Thymus (tissue), 14 donors: Measurements from ENCODE around the gene HTR7. TPM values are rescaled to one million over a fixed set of nuclear protein-coding genes. Genes with fewer than 3 reads are reported as not detected.
"Not testable (repeated sequence)": the region's sequence is repeated elsewhere in the genome, so short reads cannot be mapped to it uniquely, and the experiment has no call there.

Experiments used
- DNase-seq, 9 donors: peaks; one replicate each; pipeline ENCODE4 v3.0.0-alpha.2; 2013; ENCODE audit warnings: low spot score in 9 of 9, low read depth in 6 of 9, missing footprints in 1 of 9
- H3K27ac ChIP-seq, 2 donors: one replicate each; pipeline ENCODE4 v1.5.1; 2013; ENCODE audit warnings: control low read depth in 1 of 2, low read depth in 1 of 2, low read length in 1 of 2, mild to moderate bottlenecking in 1 of 2, moderate library complexity in 1 of 2
- H3K27me3 ChIP-seq, 2 donors: one replicate each; pipeline ENCODE4 v1.5.1; 2013; ENCODE audit warnings: low read length in 1 of 2; ENCODE audit not compliant: control insufficient read depth in 2 of 2, insufficient read depth in 1 of 2
- H3K36me3 ChIP-seq, 2 donors: one replicate each; pipeline ENCODE4 v1.5.1; 2013; ENCODE audit warnings: low read length in 1 of 2, mild to moderate bottlenecking in 1 of 2, moderate library complexity in 1 of 2; ENCODE audit not compliant: control insufficient read depth in 2 of 2, insufficient read depth in 2 of 2
- H3K4me1 ChIP-seq, 2 donors: one replicate each; pipeline ENCODE4 v1.5.1; 2013; ENCODE audit warnings: low read length in 2 of 2; ENCODE audit not compliant: control insufficient read depth in 2 of 2, insufficient read depth in 2 of 2
- H3K4me3 ChIP-seq, 2 donors: one replicate each; pipeline ENCODE4 v1.5.1; 2013; ENCODE audit warnings: low read length in 2 of 2, control low read depth in 1 of 2, mild to moderate bottlenecking in 1 of 2
- H3K9me3 ChIP-seq, 2 donors: one replicate each; pipeline ENCODE4 v1.5.1; 2013; ENCODE audit warnings: low read length in 1 of 2, mild to moderate bottlenecking in 1 of 2; ENCODE audit not compliant: control insufficient read depth in 2 of 2, insufficient read depth in 1 of 2
- WGBS: extraction: QIAGEN DNeasy Blood & Tissue Kit; methylation state at CpG from one replicate; pipeline ENCODE4 v1.1.7; 2013; 5-methylcytosine and 5-hydroxymethylcytosine counted together
- long read RNA-seq, 10 donors: transcript quantifications; one replicate each; lab custom pipeline, GENCODE V29; 2026
- polyA plus RNA-seq: library from polyadenylated mRNA; stranded (reverse); fragments of 200-250 nt; gene quantifications from one replicate; pipeline ENCODE4 v1.2.3, GENCODE V29; 2013
- total RNA-seq: library from RNA; stranded (reverse); fragments of 120-200 nt; gene quantifications from one replicate; pipeline ENCODE4 v1.2.4, GENCODE V29; 2013
- donor health status: healthy.

The HTR7 gene
- total RNA-seq (0.14 TPM), polyA plus RNA-seq (0.09 TPM)
- long read RNA-seq, donor 1 = 0 reads
- long read RNA-seq, donor 2 = 0 reads
- long read RNA-seq, donor 3 = 0 reads
- long read RNA-seq, donor 4, partial matches to known transcripts = 0 of 1 reads
- long read RNA-seq, donor 4, other reads (novel, unspliced or antisense) = 0 of 1 reads
- long read RNA-seq, donor 5 = 0 reads
- long read RNA-seq, donor 6 = 0 reads
- long read RNA-seq, donor 7 = 0 reads
- long read RNA-seq, donor 8 = 0 reads
- long read RNA-seq, donor 9 = 0 reads
- long read RNA-seq, donor 10 = 0 reads

GRCh38 chr10:90857635-90858460 is at the start of gene HTR7:
TSS of gene HTR7 (minus strand) at chr10:90858039. CDS start at chr10:90857671, 368 bp downstream.
- under 1% methylated on average over 104 of the region's 104 CpGs for WGBS
- H3K27ac ChIP-seq = peak within 1 kb of the TSS in 1 of 2 donors; percentile 5
- peak in 6 of 9 donors; percentile 38 to 77 (median 53) for DNase-seq
- H3K36me3 ChIP-seq = no peaks in the 10 kb centered on the region
- peak within 1 kb of the TSS; percentile 44 to 72 for H3K4me3 ChIP-seq
- peaks cover 34 to 79% of the 10 kb centered on the region in 2 donors for H3K27me3 ChIP-seq
- H3K9me3 ChIP-seq = no peaks in the 10 kb centered on the region
- peaks cover 9 to 11% of the 10 kb centered on the region in 2 donors for H3K4me1 ChIP-seq

DNA sequence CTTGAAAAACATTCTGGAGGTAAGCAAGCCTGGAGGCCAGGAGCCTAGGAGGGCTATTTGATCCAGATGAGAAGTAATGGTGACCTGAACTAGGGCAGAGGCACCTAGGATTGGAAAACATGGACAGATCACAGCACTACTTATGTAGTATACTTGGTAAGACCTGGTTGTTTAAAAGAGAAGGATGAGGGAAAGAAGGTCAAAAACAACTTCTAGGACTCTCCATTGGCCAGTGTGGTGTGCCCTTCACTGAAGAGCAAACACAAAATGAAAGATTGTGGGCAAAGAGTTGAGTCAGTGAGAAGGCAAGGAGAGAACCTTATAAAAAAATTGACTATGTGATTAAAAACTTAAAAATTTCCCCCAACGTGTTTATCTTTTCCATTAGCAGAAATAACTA is 48.8 kb upstream of the HTR7 start:
- 96% methylated on average over 1 of the region's 1 CpG for WGBS

GRCh38 chr10:90905925-90906324 is 48.1 kb upstream of the HTR7 start:
- H3K27ac ChIP-seq = no peak overlapping the region
- H3K4me1 ChIP-seq = no peaks in the 10 kb centered on the region
- no peak overlapping the region for H3K4me3 ChIP-seq
- no peak for DNase-seq
- 98% methylated on average over 1 of the region's 1 CpG for WGBS
- no peaks in the 10 kb centered on the region for H3K27me3 ChIP-seq
- no peaks in the 10 kb centered on the region for H3K9me3 ChIP-seq
- H3K36me3 ChIP-seq = peaks cover 15 to 20% of the 10 kb centered on the region in 2 donors

More for the DNA sequence above, 48.8 kb upstream of the HTR7 start:
- Histone ChIP-seq H3K9me3 (no peaks in the 10 kb centered on the region), H3K4me1 (peaks cover under 1% of the 10 kb centered on the region in 2 donors), H3K36me3 (peaks cover 15% of the 10 kb centered on the region in 2 donors), H3K27ac (no peak overlapping the region), H3K27me3 (no peaks in the 10 kb centered on the region), H3K4me3 (no peak overlapping the region)
- no peak for DNase-seq

GRCh38 chr10:90896916-90897315 is 39.1 kb upstream of the HTR7 start:
- not testable (repeated sequence) for H3K9me3 ChIP-seq, DNase-seq, H3K4me1 ChIP-seq, H3K27me3 ChIP-seq, H3K27ac ChIP-seq, H3K4me3 ChIP-seq
- WGBS = 64% methylated on average over 2 of the region's 2 CpGs
- peaks cover 9 to 55% of the 10 kb centered on the region in 2 donors for H3K36me3 ChIP-seq

- H3K36me3 ChIP-seq = peaks cover 11 to 64% of the 10 kb centered on the region in 2 donors
- no peaks in the 10 kb centered on the region for H3K4me1 ChIP-seq
- DNase-seq = no peak
- no peak overlapping the region for H3K4me3 ChIP-seq
- no peaks in the 10 kb centered on the region for H3K27me3 ChIP-seq
- 98% methylated on average over 3 of the region's 3 CpGs for WGBS
- H3K27ac ChIP-seq = no peak overlapping the region
- H3K9me3 ChIP-seq = no peaks in the 10 kb centered on the region
Measured at GRCh38 chr10:90893190-90893589, 35.4 kb upstream of the HTR7 start.

- Histone ChIP-seq H3K4me1 (no peaks in the 10 kb centered on the region), H3K4me3 (no peak overlapping the region), H3K27me3 (no peaks in the 10 kb centered on the region), H3K9me3 (no peaks in the 10 kb centered on the region), H3K27ac (no peak overlapping the region), H3K36me3 (peaks cover 22 to 78% of the 10 kb centered on the region in 2 donors)
- no peak for DNase-seq
- 97% methylated on average over 2 of the region's 2 CpGs for WGBS
Measured at GRCh38 chr10:90890347-90890746, 32.5 kb upstream of the HTR7 start.

GRCh38 chr10:90889636-90890035 is 31.8 kb upstream of the HTR7 start:
- WGBS = 97% methylated on average over 1 of the region's 1 CpG
- DNase-seq = no peak
- no peaks in the 10 kb centered on the region for H3K4me1 ChIP-seq
- H3K27ac ChIP-seq = no peak overlapping the region
- H3K36me3 ChIP-seq = peaks cover 20 to 79% of the 10 kb centered on the region in 2 donors
- H3K9me3 ChIP-seq = no peaks in the 10 kb centered on the region
- H3K27me3 ChIP-seq = no peaks in the 10 kb centered on the region
- H3K4me3 ChIP-seq = no peak overlapping the region

- no peak overlapping the region for H3K4me3 ChIP-seq
- H3K36me3 ChIP-seq = peaks cover 18 to 74% of the 10 kb centered on the region in 2 donors
- no peak for DNase-seq
- H3K27me3 ChIP-seq = no peaks in the 10 kb centered on the region
- 99% methylated on average over 6 of the region's 6 CpGs for WGBS
- no peaks in the 10 kb centered on the region for H3K4me1 ChIP-seq
- H3K9me3 ChIP-seq = no peaks in the 10 kb centered on the region
- H3K27ac ChIP-seq = no peak overlapping the region
Measured at GRCh38 chr10:90888387-90888786, 30.5 kb upstream of the HTR7 start.

DNA sequence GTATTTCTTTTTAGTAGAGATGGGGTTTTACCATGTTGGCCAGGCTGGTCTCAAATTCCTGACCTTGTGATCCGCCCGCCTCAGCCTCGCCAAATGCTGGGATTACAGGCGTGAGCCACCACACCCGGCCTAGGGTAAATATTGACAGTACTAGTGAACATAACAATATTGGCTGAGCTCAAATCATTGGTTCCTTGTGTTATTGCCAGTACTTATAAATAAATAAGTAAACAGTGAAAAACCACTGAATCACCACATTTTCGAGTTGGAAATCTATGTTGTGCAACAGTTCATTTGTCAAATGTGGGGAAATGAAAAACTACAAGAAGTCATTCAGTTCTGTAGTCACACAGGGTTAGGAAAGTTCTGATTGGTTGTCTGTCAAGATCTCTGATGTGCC is 29.7 kb upstream of the HTR7 start:
- no peaks in the 10 kb centered on the region for H3K9me3 ChIP-seq

More for the DNA sequence above, 29.7 kb upstream of the HTR7 start:
- Histone ChIP-seq H3K4me3 (no peak overlapping the region), H3K27ac (no peak overlapping the region), H3K36me3 (peaks cover 18 to 70% of the 10 kb centered on the region in 2 donors), H3K4me1 (no peaks in the 10 kb centered on the region), H3K27me3 (no peaks in the 10 kb centered on the region)
- WGBS = 98% methylated on average over 6 of the region's 6 CpGs
- DNase-seq = no peak
